HG02798 (cell line): Measurements from ENCODE around the gene TMEM101.
"Not testable (repeated sequence)": the region's sequence is repeated elsewhere in the genome, so short reads cannot be mapped to it uniquely, and the experiment has no call there.

Experiments
- ATAC-seq: cut with Tn5 transposase; IDR thresholded peaks from one replicate; pipeline ENCODE4 v1.9.1; 2021; ENCODE audit warnings: mild to moderate bottlenecking; ENCODE audit not compliant: unreplicated experiment, poor library complexity

Gene TMEM101

GRCh38 chr17:44002141-44002848 lies 12.5 kb downstream of the TMEM101 start:
- no peak for ATAC-seq

GRCh38 chr17:44001461-44001920 lies 13.3 kb downstream of the TMEM101 start:
- no peak for ATAC-seq

- ATAC-seq, result no peak
Observed at GRCh38 chr17:44000871-44001460, 13.8 kb downstream of the TMEM101 start.

GRCh38 chr17:44000141-44000860 lies 14.5 kb downstream of the TMEM101 start:
- ATAC-seq, result no peak

GRCh38 chr17:43999024-43999423 lies 15.7 kb downstream of the TMEM101 start:
- no peak for ATAC-seq

- no peak for ATAC-seq
Observed at GRCh38 chr17:43998552-43998951, 16.2 kb downstream of the TMEM101 start.

GRCh38 chr17:43997180-43997579 lies 17.6 kb downstream of the TMEM101 start:
- ATAC-seq, result not testable (repeated sequence)

GRCh38 chr17:43995150-43995471 lies 19.7 kb downstream of the TMEM101 start:
- no peak for ATAC-seq

GRCh38 chr17:43994272-43995149 lies 20.3 kb downstream of the TMEM101 start:
- ATAC-seq, result no peak

GRCh38 chr17:43992641-43993040 lies 22.1 kb downstream of the TMEM101 start:
- no peak for ATAC-seq

GRCh38 chr17:43988301-43988700 lies 26.5 kb downstream of the TMEM101 start:
- ATAC-seq, result no peak

- ATAC-seq, result no peak
Observed at GRCh38 chr17:43987131-43988021, 27.4 kb downstream of the TMEM101 start.

- ATAC-seq, result no peak
Observed at GRCh38 chr17:43986225-43986981, 28.4 kb downstream of the TMEM101 start.

GRCh38 chr17:43984521-43984920 lies 30.2 kb downstream of the TMEM101 start:
- no peak for ATAC-seq

GRCh38 chr17:43983515-43984411 lies 31.0 kb downstream of the TMEM101 start:
- no peak for ATAC-seq

- no peak for ATAC-seq
Observed at GRCh38 chr17:43983196-43983514, 31.6 kb downstream of the TMEM101 start.

- no peak for ATAC-seq
Observed at GRCh38 chr17:43982171-43982570, 32.6 kb downstream of the TMEM101 start.

GRCh38 chr17:43979671-43980070 lies 35.1 kb downstream of the TMEM101 start:
- ATAC-seq, result no peak
